ENCODE measurements around the gene ZAP70.
"Not testable (repeated sequence)": the region's sequence is repeated elsewhere in the genome, so short reads cannot be mapped to it uniquely, and the experiment has no call there.

Gene ZAP70

GRCh38 chr2:97671526-97671925 lies 41.9 kb upstream of the ZAP70 start:
- ChIA-PET POLR2A (ENCODE audit: low non-redundant PET) (no interaction called here), CTCF (no interaction called here)
- no peak for TF ChIP-seq CTCF (conservative IDR thresholded peaks at IDR 0.05; ENCODE audit: low read depth)
- no peak overlapping the region for H3K27ac ChIP-seq
- DNase-seq (ENCODE audit: low spot score), result no peak

GRCh38 chr2:97672606-97673140 lies 40.7 kb upstream of the ZAP70 start:
- CTCF ChIA-PET; H3K27ac ChIP-seq; DNase-seq (ENCODE audit: low spot score); POLR2A ChIA-PET (ENCODE audit: low non-redundant PET): not testable (repeated sequence)

GRCh38 chr2:97673182-97673914 lies 40.0 kb upstream of the ZAP70 start:
- DNase-seq (ENCODE audit: low spot score), result no peak
- no peak for TF ChIP-seq CTCF (conservative IDR thresholded peaks at IDR 0.05; ENCODE audit: low read depth)
- ChIA-PET POLR2A (ENCODE audit: low non-redundant PET) (no interaction called here), CTCF (no interaction called here)
- no peak overlapping the region for H3K27ac ChIP-seq

GRCh38 chr2:97673915-97674283 lies 39.5 kb upstream of the ZAP70 start:
- CTCF ChIA-PET, result no interaction called here
- TF ChIP-seq CTCF (conservative IDR thresholded peaks at IDR 0.05; ENCODE audit: low read depth), result no peak
- POLR2A ChIA-PET (ENCODE audit: low non-redundant PET), result no interaction called here
- no peak for DNase-seq (ENCODE audit: low spot score)
- no peak overlapping the region for H3K27ac ChIP-seq

GRCh38 chr2:97675430-97676113 lies 37.8 kb upstream of the ZAP70 start:
- no peak for DNase-seq (ENCODE audit: low spot score)

GRCh38 chr2:97676620-97677019 lies 36.8 kb upstream of the ZAP70 start:
- no peak for TF ChIP-seq CTCF (conservative IDR thresholded peaks at IDR 0.05; ENCODE audit: low read depth)
- no peak for DNase-seq (ENCODE audit: low spot score)
- POLR2A ChIA-PET (ENCODE audit: low non-redundant PET), result no interaction called here
- CTCF ChIA-PET, result interaction anchor here (0.6 kb wide), 1 partner anchor 897 kb away, joined by 3 read pairs; no protein-coding TSS in a partner anchor
- H3K27ac ChIP-seq, result no peak overlapping the region

More at GRCh38 chr2:97675430-97676113, 37.8 kb upstream of the ZAP70 start:
- POLR2A ChIA-PET (ENCODE audit: low non-redundant PET), result interaction anchor here (0.6 kb wide), 1 partner anchor 11 kb away, joined by 4 read pairs; no protein-coding TSS in a partner anchor
- H3K27ac ChIP-seq, result no peak overlapping the region
- TF ChIP-seq CTCF (conservative IDR thresholded peaks at IDR 0.05; ENCODE audit: low read depth), result no peak
- CTCF ChIA-PET, result no interaction called here

GRCh38 chr2:97677480-97677879 lies 35.9 kb upstream of the ZAP70 start:
- POLR2A ChIA-PET (ENCODE audit: low non-redundant PET), result no interaction called here
- no peak for DNase-seq (ENCODE audit: low spot score)
- H3K27ac ChIP-seq, result no peak overlapping the region
- TF ChIP-seq CTCF (conservative IDR thresholded peaks at IDR 0.05; ENCODE audit: low read depth), result no peak
- CTCF ChIA-PET, result interaction anchor here (0.6 kb wide), 1 partner anchor 28 kb away, joined by 3 read pairs; no protein-coding TSS in a partner anchor

All from RWPE1 (cell line).